Measurements from ENCODE around the gene ARHGAP40.

Gene ARHGAP40

GRCh38 chr20:38651562-38651961 lies 50.0 kb downstream of the ARHGAP40 start:
- no peak for DNase-seq (ENCODE audit: low spot score)

GRCh38 chr20:38652995-38653394 lies 51.4 kb downstream of the ARHGAP40 start:
- DNase-seq (ENCODE audit: low spot score): no peak

GRCh38 chr20:38657390-38657789 lies 55.8 kb downstream of the ARHGAP40 start:
- DNase-seq (ENCODE audit: low spot score): no peak

GRCh38 chr20:38658879-38659596 lies 57.4 kb downstream of the ARHGAP40 start:
- no peak for DNase-seq (ENCODE audit: low spot score)

GRCh38 chr20:38659597-38659880 lies 57.9 kb downstream of the ARHGAP40 start:
- DNase-seq (ENCODE audit: low spot score): no peak

GRCh38 chr20:38660429-38660828 lies 58.8 kb downstream of the ARHGAP40 start:
- no peak for DNase-seq (ENCODE audit: low spot score)

GRCh38 chr20:38663660-38664059 lies 62.1 kb downstream of the ARHGAP40 start:
- no peak for DNase-seq (ENCODE audit: low spot score)

- no peak for DNase-seq (ENCODE audit: low spot score)
Measured at GRCh38 chr20:38664284-38664683, 62.7 kb downstream of the ARHGAP40 start.

- no peak for DNase-seq (ENCODE audit: low spot score)
Measured at GRCh38 chr20:38665094-38665493, 63.5 kb downstream of the ARHGAP40 start.

GRCh38 chr20:38665506-38666285 lies 64.1 kb downstream of the ARHGAP40 start:
- no peak for DNase-seq (ENCODE audit: low spot score)

GRCh38 chr20:38667417-38667956 lies 65.9 kb downstream of the ARHGAP40 start:
- no peak for DNase-seq (ENCODE audit: low spot score)

GRCh38 chr20:38669688-38670087 lies 68.1 kb downstream of the ARHGAP40 start:
- no peak for DNase-seq (ENCODE audit: low spot score)

GRCh38 chr20:38670786-38671185 lies 69.2 kb downstream of the ARHGAP40 start:
- no peak for DNase-seq (ENCODE audit: low spot score)

GRCh38 chr20:38671186-38671585 lies 69.6 kb downstream of the ARHGAP40 start:
- DNase-seq (ENCODE audit: low spot score): no peak

GRCh38 chr20:38671701-38672292 lies 70.2 kb downstream of the ARHGAP40 start:
- DNase-seq (ENCODE audit: low spot score): no peak

GRCh38 chr20:38672504-38672903 lies 70.9 kb downstream of the ARHGAP40 start:
- DNase-seq (ENCODE audit: low spot score): no peak

GRCh38 chr20:38673261-38673660 lies 71.7 kb downstream of the ARHGAP40 start:
- DNase-seq (ENCODE audit: low spot score): no peak

GRCh38 chr20:38673725-38674091 lies 72.1 kb downstream of the ARHGAP40 start:
- no peak for DNase-seq (ENCODE audit: low spot score)

GRCh38 chr20:38674092-38674764 lies 72.6 kb downstream of the ARHGAP40 start:
- DNase-seq (ENCODE audit: low spot score): peak; percentile 90

- no peak for DNase-seq (ENCODE audit: low spot score)
Measured at GRCh38 chr20:38674765-38675133, 73.1 kb downstream of the ARHGAP40 start.

GRCh38 chr20:38676576-38676975 lies 75.0 kb downstream of the ARHGAP40 start:
- DNase-seq (ENCODE audit: low spot score): no peak

GRCh38 chr20:38680500-38681306 lies 79.1 kb downstream of the ARHGAP40 start:
- DNase-seq (ENCODE audit: low spot score): peak; percentile 54
